Dendritic cell treated with granulocyte-macrophage colony-stimulating factor and Interleukin-4, amounts not matched to agents 40 ng/mL and 50 ng/mL, for 4 days (primary cell): ENCODE measurements around the gene OR6C68.

Experiments
- H3K27ac Mint-ChIP-seq: one replicate; pipeline ENCODE4 v1.8.0; 2022; ENCODE audit warnings: mild to moderate bottlenecking, mixed read lengths
- H3K27me3 Mint-ChIP-seq: one replicate; pipeline ENCODE4 v1.8.0; 2022; ENCODE audit warnings: mild to moderate bottlenecking, mixed read lengths
- H3K36me3 Mint-ChIP-seq: one replicate; pipeline ENCODE4 v1.8.0; 2022; ENCODE audit warnings: low read depth, mixed read lengths
- H3K4me1 Mint-ChIP-seq: one replicate; pipeline ENCODE4 v1.8.0; 2022; ENCODE audit warnings: low read depth, mixed read lengths
- H3K4me3 Mint-ChIP-seq: one replicate; pipeline ENCODE4 v1.8.0; 2022; ENCODE audit warnings: mild to moderate bottlenecking, moderate library complexity, mixed read lengths
- H3K9me3 Mint-ChIP-seq: one replicate; pipeline ENCODE4 v1.8.0; 2022; ENCODE audit warnings: mixed read lengths
- intact Hi-C: fragments of 100-400 bp; cut with micrococcal nuclease; formaldehyde crosslinking; loops from one replicate; pipeline ENCODE4 v1.15.0; 2022

Gene OR6C68

GRCh38 chr12:55499810-55500252, 7.7 kb downstream of the OR6C68 start:
- Mint-ChIP-seq H3K27ac (no peak overlapping the region), H3K4me1 (no peaks in the 10 kb centered on the region), H3K4me3 (no peak overlapping the region), H3K9me3 (no peaks in the 10 kb centered on the region), H3K27me3 (peaks cover 5% of the 10 kb centered on the region), H3K36me3 (no peaks in the 10 kb centered on the region)
- intact Hi-C loops = no loop called here

DNA sequence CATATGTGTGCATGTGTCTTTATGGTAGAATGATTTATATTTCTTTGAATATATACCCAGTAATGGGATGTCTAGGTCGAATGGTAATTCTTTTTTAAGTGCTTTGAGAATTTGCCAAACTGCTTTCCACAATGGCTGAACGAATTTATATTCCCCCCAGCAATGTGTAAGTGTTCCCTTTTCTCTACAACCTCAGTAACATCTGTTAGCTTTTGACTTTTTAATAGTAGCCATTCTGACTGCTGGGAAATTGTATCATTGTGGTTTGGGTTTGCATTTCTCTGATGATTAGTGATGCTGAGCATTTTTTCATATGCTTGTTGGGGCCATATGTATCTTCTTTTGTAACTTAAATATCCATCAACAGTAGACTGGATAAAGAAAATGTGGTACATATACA, 9.4 kb downstream of the OR6C68 start:
- Mint-ChIP-seq H3K27ac (no peak overlapping the region), H3K36me3 (no peaks in the 10 kb centered on the region), H3K4me3 (no peak overlapping the region), H3K9me3 (no peaks in the 10 kb centered on the region), H3K4me1 (no peaks in the 10 kb centered on the region), H3K27me3 (peaks cover 5% of the 10 kb centered on the region)
- intact Hi-C loops = no loop called here

- H3K27me3 Mint-ChIP-seq = peaks cover 2% of the 10 kb centered on the region
- no peak overlapping the region for H3K27ac Mint-ChIP-seq
- no peaks in the 10 kb centered on the region for H3K36me3 Mint-ChIP-seq
- no peak overlapping the region for H3K4me3 Mint-ChIP-seq
- intact Hi-C loops = no loop called here
- peaks cover 26% of the 10 kb centered on the region for H3K9me3 Mint-ChIP-seq
- H3K4me1 Mint-ChIP-seq = no peaks in the 10 kb centered on the region
Measured at GRCh38 chr12:55515696-55516095, 23.5 kb downstream of the OR6C68 start.

GRCh38 chr12:55516391-55516790, 24.2 kb downstream of the OR6C68 start:
- intact Hi-C loops = no loop called here
- Mint-ChIP-seq H3K9me3 (peaks cover 26% of the 10 kb centered on the region), H3K27me3 (peaks cover 2% of the 10 kb centered on the region), H3K36me3 (no peaks in the 10 kb centered on the region), H3K4me3 (no peak overlapping the region), H3K27ac (no peak overlapping the region), H3K4me1 (no peaks in the 10 kb centered on the region)
